GM21723 (cell line): ENCODE measurements around the gene SAPCD2.
A peak's percentile ranks its signal among the peaks of the same experiment; 100 is the strongest.
"Not testable (repeated sequence)": the region's sequence is repeated elsewhere in the genome, so short reads cannot be mapped to it uniquely, and the experiment has no call there.

Experiments used
- ATAC-seq: cut with Tn5 transposase; IDR thresholded peaks from one replicate; pipeline ENCODE4 v1.9.1; 2021; ENCODE audit warnings: mild to moderate bottlenecking, moderate library complexity; ENCODE audit not compliant: unreplicated experiment

SAPCD2 gene, protein sequence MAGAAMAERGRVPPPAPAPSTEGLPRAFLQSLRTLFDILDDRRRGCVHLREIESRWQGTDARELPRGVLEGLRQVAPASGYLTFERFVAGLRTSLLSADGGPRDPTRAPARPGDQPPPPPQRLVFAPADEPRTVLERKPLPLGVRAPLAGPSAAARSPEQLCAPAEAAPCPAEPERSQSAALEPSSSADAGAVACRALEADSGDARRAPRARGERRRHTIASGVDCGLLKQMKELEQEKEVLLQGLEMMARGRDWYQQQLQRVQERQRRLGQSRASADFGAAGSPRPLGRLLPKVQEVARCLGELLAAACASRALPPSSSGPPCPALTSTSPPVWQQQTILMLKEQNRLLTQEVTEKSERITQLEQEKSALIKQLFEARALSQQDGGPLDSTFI

DNA sequence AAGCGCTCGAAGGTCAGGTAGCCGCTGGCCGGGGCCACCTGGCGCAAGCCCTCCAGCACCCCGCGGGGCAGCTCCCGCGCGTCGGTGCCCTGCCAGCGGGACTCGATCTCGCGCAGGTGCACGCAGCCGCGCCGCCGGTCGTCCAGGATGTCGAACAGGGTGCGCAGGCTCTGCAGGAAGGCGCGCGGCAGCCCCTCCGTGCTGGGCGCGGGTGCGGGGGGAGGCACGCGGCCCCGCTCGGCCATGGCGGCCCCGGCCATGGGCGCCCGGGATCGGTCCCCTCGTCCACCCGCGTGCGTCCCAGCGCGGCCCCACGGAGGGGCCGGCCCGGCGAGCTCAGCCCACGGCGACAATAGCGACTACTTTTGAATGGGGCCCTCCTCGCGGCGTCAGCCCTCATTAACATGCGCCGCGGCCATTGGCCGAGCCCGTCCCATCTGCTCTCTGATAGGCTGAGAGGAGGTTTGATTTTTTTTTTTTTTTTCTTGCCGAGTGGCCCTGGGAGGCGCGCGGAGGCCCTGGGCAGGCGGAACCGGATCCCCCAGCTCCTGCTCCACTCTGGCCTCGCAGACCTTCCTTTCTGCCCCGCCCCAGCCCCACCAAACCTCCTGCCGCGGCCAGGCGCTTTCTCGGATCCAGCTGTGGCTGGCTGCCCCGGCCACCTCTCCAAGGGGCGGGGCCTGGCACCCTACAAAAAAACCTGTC, at the start of gene SAPCD2:
Gene SAPCD2, minus strand, starts transcription at position 357 of the 705 bp plus-strand sequence. Its CDS starts 97 bp downstream, at position 260.
- ATAC-seq = peak; percentile 63

DNA sequence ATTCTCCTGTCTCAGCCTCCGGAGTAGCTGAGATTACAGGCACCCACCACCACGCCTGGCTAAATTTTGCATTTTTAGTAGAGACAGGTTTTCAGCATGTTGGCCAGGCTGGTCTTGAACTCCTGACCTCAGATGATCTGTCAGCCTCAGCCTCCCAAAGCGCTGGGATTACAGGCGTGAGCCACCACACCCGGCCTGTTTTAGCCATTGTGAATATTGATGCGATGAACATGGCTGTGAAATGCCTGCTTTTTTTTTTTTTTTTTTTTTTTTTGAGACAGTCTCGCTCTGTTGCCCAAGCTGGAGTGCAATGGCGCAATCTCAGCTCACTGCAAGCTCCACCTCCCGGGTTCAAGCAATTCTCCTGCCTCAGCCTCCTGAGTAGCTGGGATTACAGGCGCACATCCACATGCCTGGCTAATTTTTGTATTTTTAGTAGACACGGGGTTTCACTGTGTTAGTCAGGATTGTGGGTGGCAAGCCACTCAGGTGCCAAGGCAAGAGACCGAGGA, 47.8 kb upstream of the SAPCD2 start:
- ATAC-seq = not testable (repeated sequence)

DNA sequence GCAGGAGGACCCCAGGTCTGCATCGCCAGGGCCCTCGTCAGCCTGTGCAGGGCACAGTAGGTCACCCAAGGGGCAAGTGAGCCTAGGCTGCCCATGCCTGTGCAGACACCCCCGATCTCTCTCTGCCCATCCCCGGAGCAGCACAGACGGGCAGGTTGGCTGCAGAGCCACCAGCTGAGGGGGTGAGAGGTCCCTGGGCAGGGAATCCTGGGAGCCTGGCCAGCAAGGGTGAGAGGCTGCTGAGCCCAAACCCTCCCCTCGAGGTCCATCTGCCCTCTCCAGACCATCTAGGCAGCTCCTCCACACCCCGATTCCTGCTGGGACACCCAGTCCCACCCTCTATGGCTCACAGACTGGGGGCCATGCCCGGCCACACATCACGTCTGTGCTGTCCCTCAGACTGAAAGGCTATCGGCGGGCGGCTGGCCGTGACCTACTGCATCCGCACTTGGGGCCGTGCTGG, 46.9 kb upstream of the SAPCD2 start:
- no peak for ATAC-seq

DNA sequence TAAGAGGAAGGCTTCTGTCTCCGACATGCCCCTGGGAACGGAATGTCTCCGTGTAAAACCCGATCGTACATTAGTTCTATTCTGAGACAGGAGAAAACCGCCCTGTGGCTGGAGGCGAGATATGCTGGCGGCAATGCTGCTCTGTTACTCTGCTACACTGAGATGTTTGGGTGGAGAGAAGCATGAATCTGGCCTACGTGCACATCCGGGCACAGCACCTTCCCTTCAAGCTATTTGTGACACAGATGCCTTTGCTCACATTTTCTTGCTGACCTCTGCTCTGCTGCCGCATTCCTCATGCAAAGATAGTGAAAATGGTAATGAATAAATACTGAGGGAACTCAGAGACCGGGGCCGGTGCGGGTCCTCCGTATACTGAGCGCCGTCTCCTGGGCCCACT, 46.4 kb upstream of the SAPCD2 start:
- no peak for ATAC-seq

DNA sequence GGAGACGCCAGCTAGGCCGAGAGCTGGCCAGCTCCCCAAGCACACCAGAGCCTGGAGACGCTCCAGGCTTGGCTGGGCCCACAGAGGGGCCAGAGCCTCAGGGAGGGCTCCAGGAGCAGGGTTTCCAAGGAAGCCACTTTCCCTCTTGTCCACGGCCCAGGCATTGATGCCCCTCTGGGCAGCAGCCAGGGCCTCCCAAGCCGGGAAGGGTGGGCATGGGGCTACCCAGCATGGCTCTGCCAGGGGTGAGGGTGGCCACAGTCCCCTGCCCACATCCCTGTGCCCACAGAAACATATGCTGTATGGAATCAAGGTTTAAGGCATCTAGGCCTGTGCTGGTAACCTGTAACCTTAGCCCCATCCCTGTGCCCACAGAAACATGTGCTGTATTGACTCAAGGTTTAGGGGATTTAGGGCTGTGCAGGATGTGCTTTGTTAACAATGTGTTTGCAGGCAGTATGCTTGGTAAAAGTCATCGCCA, 45.7 kb upstream of the SAPCD2 start:
- ATAC-seq = no peak

DNA sequence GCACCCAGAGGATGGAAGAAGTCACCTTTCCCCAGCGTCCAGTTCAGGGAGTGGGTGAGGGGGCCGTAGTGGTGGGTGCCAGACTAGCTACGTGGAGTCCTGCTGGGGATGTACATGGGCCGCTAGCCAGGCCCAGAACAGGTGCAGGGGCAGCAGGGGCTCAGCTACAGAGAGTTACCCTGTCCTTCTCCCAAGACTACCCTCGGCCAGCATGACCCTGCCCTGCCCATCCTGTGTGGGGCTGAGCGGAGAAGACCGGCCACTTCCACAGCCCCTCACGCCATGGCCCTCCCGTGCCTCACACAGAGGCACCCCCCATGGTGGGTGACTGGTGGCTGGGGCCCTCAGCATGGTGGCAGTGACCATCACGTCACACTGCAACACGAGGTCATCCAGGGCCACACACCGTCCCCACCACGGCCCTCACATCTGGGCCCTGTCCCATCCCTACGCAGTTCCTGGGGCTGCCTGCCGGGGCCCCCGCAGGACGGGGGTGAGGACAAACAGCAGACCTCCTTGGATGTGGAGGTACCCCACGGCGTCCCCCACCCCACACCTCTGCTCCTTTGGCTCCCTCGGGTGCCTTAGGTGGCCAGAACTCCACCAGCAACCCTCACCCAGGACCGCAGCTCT, 45.2 kb upstream of the SAPCD2 start:
- no peak for ATAC-seq

DNA sequence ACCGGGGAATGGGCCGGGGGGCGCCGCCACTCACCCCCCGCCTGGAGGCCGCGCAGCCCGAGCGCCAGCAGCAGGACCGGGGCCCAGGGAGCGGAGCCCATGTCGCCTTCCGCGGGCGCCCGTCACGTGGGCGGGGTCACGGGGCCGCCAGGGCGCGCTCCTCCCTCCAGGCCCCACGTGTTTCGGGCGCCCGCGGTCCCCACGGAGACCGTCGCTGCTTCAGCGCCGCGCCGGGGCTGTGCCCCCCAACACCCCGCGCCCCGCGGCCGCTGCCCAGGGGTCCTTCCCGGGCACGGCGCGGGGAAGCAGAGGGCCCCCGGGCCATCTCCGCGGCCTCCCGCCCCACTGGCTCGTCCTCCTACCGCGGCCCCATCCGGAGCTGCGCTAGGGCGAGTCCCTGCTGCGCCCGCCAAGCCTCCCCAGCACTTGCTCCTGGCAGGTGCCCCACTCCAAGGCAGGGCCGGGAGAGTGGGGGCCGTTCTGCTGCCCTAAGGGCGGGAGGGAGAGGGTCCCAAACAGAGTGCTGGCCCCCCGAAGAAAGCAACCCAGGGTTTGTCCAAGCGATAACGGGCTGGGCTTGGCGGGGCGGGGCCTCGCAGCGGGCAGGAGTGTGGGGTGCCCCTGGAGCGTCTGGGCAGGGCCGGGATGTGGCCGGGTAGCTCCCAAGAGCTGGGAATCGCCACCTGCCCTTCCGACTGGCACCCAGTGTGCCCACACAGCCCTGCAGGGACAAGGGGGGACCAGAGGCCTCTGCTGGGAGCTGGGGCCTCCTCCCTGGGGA, 44.4 kb upstream of the SAPCD2 start, which contains the start of gene DPP7:
Gene DPP7, minus strand, starts transcription at position 121 of the 781 bp plus-strand sequence. Its CDS starts 20 bp downstream, at position 101.
- peak; percentile 61 for ATAC-seq

DNA sequence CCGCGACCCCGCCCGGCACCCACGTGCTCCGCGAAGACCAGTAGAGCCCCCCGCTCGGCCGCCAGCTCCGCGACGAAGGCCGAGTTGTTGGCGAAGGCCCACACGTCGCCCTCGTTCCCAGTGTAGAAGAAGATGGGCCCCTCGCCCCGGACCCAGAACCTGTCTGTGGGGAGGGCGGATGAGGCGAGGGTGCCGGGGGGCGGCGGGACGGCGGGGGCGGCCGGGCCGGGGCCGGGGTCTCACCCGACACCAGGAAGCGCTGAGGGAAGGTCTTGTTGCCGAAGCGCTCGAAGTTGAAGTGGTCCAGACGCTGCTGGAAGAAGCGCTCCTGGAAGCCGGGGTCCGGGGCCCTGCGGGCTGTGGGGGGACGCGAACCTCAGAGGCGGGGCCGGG, 43.9 kb upstream of the SAPCD2 start:
- ATAC-seq = no peak

DNA sequence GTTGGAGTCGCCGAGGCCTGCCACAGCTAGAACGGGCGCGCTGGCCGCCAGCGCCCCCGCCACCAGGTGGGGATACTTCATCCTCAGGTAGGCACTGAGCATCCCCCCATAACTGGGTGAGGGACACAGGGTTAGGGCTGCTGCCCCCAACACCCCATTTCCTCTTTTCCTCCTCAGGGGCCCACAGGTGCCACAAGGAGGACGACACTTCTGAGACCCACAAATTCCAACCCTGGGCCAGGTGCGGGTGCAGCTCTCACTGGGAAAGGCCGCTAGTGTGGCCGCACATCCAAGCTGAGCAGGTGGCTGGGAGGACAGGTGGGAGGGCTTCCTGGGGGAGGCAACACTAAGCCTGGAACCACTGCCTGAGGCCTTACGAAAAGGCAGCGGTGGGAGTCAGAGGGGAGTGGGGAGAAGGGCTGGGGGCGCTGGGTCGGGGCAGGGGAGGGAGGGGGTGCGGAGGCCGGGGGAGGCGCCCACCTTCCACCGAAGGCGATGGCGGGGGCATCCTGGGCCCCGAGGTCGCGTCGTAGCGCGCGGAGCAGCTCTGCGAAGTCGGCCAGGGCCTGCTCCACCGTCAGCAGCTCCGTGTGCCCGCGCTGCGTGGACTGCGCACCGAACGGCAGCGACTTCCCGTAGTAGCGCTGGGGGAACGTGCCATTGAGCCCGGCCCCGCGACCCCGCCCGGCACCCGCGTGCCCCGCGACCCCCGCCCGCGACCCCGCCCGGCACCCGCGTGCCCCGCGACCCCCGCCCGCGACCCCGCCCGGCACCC, 43.2 kb upstream of the SAPCD2 start:
- ATAC-seq = no peak

DNA sequence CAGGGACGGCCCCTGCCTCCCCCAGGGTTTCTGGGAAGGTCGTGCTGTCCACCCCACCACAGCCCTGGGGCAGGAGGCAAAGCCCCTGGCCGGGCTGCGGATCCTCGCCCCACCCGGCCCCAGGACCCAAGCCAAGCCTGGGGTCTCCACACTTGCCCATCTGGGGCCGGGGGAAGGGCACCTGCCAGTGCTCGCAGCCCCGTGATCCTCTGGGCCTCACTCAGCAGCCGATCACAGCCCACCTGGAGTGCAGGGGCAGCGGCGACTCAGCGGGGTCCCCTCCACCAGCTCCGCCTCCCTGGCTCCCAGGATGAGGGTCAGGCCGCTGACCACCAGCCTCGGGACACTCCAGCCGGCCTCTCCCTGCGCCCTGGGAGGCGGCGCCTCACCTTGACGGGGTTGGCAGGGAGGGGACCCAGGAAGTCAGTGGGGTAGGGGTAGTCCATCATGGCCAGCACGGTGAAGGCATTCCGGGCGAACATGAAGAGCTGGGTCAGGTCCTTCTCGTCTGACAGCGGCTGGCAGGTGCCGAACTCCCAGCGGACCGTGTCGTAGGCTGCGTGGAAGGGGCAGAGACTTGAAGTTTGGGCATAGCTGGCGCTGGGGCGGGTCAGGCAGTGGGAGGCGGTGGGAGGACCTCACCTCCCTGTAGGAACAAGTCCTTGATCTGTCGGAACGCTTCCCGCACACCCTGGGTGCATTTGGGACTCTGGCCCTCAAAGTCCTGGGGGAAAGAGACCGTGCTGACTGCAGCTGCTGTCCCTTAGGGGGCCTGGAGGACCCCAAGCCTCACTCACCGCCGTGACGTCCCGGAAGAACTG, 42.4 kb upstream of the SAPCD2 start:
- ATAC-seq = no peak

DNA sequence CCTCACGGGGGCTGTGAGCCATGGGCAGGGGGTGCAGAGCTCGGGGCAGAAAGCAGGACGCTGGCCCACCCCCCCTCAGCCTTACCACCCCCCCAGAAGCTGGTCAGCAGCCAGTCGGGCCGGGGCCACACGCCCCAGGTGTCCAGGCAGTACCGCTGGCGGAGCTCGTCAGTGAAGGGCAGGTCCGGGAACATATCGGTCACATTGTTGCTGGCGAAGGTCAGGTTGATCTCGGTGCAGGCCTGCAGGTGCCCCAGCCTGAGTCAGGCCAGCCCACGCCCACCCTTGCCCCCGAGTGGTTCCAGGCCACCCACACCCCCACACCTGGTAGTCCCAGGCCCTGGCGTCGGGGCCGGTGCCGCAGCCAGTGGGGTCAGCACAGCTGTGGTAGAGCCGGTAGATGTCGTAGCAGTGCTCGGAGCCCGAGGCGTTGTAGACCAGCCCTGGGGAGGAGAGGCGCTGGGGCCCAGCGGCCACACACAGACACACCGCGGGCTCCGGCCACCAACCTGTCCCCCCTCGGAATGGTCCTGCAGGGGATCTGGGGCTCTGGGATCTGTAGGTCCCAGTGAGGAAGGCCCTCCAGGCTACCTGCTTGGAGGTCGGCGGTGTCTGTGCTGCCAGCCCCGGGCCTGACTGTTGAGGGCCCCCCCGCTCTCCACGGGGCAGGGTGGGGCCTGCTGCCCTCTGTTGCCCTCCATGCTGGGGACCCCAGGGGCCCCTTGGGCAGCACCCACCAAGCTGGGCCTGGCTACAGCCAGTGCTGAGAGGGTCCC, 41.6 kb upstream of the SAPCD2 start:
- ATAC-seq = no peak

DNA sequence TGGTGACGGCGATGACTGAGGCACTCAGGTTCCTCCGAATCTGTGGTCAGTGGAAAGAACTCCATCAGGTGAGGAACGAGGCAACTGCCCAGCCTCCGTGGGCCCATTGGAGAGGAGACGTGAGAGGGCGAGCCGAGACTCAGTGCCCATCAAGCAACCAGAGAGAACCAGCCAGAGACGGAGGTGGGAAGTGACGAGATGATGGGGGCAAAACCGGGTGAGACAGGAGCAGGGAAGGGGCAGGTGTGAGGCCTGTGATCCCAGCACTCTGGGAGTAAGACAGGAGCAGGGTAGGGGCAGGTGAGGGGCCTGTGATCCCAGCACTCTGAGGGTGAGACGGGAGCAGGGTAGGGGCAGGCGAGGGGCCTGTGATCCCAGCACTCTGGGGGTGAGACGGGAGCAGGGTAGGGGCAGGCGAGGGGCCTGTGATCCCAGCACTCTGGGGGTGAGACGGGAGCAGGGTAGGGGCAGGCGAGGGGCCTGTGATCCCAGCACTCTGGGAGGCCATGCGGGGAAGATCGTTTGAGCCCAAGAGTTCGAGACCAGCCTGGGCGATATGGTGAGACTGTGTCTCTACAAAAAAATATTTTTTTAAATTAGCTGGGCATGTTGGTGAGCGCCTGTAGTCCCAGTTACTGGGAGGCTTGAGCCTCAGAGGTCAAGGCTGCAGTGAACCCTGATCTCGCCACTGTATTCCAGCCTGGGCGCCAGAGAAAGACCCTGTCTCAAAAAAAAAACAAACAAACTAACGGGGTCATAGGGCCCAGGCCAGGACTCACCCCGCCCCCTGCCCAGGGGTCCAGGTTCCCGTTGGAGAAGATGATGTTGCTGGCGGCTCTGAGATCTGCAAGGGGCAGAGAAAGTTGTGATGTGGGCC, 40.8 kb upstream of the SAPCD2 start:
- ATAC-seq = no peak

DNA sequence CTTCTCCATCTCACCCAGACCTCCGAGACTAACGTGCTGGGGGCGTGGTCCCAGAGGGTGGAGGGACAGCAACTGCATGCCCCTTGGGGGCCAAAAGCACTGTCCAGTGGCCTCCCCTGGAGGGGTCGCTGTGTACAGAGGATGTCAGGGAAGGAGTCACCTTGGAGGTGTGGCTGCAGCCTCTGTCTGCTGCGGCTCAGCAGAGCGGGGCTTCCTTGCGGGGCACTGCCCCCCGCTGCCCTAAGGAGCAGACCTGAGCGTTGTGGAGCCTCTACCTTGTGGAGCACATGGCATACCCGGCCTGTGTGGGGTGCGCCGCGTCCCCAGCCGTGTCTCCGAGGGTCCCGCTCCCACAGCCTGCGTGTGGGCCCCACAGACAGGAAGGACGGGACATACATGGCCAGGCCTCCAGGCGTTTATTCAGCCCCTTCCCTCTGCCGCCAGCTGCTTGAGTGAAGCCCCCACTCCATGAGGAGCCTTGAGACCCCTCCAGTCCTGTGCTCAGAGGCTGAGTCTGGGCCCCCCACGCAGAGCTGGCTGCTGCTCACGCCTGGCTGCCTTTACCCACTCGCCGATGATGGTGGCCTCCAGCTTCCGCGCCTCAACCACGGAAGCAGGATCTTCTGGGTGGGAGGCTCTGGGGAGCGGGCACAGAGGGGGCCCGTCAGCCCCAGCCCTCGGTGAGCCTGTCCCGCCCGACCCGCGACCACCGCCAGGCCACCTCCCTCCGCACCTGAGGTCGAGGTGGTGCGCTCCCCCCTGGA, 40.0 kb upstream of the SAPCD2 start:
- no peak for ATAC-seq

DNA sequence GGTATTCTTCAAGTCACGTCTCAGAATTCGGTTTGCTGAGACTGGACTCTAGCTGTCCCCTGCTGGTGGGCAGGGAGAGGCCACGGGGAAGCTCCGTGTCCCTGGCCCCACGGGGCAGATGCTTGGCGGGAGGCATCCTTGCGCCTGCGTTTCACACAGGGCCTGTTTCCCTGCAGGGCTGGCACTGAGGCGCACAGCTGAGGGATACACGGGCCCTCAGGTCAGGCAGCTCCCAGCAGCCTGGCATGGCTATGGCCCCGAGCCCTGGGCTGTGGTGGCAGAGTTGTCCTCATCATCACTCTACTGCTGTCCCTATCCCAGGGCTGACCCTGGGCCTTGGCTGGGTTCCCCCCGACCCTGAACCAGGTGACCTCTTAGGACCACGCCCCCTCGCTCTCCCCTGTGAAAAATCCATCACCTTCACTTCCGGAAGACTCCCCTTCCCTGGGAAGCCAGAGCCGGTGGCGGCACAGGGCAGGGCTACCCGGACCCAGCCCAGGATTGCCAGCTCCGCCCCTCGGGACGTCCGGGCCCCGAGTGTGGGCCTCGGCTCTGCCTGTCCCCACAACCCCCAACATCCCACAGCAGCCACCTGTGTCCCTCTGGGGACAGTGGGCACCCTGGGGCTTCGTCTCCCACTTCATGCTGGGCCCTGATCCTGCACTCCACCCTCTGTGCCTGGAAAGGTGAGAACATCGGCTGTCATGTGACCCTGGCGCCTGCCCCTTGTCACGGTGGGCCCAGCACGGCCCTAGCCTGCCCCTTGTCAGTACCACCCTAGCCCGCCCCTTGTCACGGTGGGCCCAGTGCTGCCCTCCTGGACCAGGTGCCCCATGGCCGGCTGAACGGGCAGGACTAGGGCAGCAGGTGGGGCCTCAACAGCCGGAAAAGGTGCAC, 39.1 kb upstream of the SAPCD2 start:
- no peak for ATAC-seq

DNA sequence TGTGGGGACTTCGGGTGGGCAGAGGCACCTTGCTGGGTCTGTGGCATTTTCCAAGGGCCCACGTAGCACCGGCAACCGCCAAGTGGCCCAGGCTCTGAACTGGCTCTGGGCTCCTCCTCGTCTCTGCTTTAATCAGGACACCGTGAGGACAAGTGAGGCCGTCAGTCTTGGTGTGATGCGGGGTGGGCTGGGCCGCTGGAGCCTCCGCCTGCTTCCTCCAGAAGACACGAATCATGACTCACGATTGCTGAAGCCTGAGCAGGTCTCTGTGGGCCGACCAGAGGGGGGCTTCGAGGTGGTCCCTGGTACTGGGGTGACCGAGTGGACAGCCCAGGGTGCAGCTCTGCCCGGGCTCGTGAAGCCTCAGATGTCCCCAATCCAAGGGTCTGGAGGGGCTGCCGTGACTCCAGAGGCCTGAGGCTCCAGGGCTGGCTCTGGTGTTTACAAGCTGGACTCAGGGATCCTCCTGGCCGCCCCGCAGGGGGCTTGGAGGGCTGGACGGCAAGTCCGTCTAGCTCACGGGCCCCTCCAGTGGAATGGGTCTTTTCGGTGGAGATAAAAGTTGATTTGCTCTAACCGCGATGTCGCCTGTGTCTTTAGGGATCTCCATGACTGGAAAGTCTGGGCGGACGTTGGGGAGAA, 38.4 kb upstream of the SAPCD2 start:
- no peak for ATAC-seq
